HG02938 (cell line): Measurements from ENCODE around the gene HSPG2.
"Not testable (repeated sequence)": the region's sequence is repeated elsewhere in the genome, so short reads cannot be mapped to it uniquely, and the experiment has no call there.

ENCODE experiments used
- ATAC-seq: cut with Tn5 transposase; IDR thresholded peaks from one replicate; pipeline ENCODE4 v1.9.1; 2021; ENCODE audit warnings: mild to moderate bottlenecking, moderate library complexity; ENCODE audit not compliant: unreplicated experiment

Gene HSPG2

DNA sequence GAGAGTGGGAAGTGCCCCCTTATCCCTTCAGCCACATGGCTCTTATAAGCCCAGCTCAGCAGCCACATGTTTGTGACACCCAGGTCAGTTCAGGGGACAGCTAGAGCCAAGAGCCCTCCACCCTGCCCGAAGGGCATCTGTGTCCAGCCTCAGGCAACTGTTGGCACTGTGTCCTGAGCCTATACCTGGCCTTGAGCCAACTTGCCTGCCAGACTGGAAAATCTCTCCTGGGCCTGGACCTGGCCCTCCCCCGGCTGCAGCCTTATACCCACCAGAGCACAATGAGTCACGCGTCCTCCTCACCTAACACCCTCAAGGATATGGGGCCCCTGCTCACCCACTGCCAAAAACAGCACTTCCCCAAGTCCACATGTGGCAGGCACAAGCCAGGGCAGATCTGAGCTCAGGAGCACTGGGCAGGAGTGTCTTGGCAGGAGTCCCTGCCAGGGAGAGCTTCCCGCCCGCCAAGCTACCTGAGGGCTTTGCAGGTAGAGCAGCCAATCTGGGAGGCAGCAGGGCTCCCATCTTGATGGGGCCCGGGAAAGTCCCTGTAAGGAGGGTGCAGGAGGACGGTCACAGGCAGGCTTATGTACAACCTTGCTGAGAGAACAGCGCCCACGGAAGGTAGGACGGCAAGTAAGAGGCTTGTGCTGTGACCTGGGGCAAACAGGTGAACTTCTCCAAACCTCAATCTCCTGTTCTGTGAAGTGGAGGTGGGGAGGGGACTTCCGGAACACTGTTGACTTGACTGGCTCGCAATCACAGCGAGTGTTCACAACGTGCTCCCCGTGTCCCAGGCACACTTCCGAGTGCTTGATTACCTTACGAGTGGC is 19.8 kb upstream of the HSPG2 start:
- ATAC-seq, result no peak

GRCh38 chr1:21955501-21956281 is 18.6 kb upstream of the HSPG2 start:
- ATAC-seq, result no peak

GRCh38 chr1:21955058-21955457 is 17.9 kb upstream of the HSPG2 start:
- no peak for ATAC-seq

DNA sequence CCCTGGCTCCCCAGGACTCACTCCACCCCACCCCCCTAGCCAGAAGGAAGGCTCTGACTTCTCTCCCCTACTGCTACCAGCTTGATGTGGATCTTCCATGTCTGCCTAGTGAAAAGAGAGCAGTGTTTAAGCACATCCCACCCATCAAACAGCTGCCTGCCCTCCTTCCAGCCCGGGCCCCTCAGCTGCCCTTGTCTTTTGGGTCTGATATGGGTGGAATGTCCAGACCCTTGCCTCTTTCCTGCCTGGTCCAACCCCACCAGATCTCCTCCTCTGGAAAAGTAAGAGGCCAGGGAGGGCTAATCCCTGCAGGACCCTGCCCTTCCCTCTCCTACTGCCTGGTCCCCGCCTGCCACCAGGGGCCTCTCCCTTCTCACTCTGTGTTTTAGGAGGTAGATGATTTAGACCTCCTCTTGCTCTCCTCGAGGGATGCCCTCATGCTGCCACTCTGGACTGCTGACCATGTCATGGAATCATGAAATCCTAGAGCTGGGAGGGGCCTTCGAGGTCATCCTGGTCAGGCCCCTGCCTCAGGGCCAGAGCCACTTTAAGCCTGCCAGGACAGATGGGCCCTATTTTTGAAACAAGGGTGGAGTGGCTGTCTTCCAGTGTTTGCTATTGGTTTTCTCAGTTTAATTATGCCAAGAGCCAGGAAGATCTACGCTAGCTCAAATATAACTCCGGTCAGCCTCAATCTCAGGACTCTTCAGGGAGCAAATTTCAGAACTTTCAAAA is 15.8 kb upstream of the HSPG2 start:
- no peak for ATAC-seq

GRCh38 chr1:21951226-21951870 is 14.2 kb upstream of the HSPG2 start:
- ATAC-seq, result no peak

DNA sequence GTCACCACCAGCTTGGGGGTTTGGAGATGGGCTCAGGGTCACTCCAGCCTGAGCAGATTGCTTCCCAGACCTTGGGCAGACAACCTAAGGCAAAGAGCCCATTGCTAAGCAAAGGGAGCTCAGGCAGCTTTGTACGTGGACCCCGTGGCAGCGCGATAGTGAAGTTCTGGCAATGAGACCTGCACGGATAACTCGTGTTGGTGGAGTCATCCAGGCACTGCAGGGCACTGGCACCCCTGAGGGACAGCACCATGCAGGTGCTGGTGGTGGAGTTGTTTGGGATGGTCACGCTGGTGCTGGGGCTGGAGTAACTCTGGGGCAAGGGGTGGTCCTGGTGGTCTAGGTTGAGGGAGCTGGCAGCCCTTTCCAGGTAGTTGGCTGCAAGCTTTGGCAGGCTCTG is 13.6 kb upstream of the HSPG2 start:
- no peak for ATAC-seq

- no peak for ATAC-seq
These were observed 9.9 kb upstream of the HSPG2 start for GRCh38 chr1:21946836-21947587.

- no peak for ATAC-seq
These were observed 7.6 kb upstream of the HSPG2 start for GRCh38 chr1:21944733-21945073.

- ATAC-seq, result not testable (repeated sequence)
These were observed 6.0 kb upstream of the HSPG2 start for GRCh38 chr1:21942959-21943640.

GRCh38 chr1:21942464-21942863 is 5.4 kb upstream of the HSPG2 start:
- ATAC-seq, result no peak

- no peak for ATAC-seq
These were observed 4.3 kb upstream of the HSPG2 start for GRCh38 chr1:21941370-21941769.

- no peak for ATAC-seq
These were observed 3.4 kb upstream of the HSPG2 start for GRCh38 chr1:21940492-21940891.

DNA sequence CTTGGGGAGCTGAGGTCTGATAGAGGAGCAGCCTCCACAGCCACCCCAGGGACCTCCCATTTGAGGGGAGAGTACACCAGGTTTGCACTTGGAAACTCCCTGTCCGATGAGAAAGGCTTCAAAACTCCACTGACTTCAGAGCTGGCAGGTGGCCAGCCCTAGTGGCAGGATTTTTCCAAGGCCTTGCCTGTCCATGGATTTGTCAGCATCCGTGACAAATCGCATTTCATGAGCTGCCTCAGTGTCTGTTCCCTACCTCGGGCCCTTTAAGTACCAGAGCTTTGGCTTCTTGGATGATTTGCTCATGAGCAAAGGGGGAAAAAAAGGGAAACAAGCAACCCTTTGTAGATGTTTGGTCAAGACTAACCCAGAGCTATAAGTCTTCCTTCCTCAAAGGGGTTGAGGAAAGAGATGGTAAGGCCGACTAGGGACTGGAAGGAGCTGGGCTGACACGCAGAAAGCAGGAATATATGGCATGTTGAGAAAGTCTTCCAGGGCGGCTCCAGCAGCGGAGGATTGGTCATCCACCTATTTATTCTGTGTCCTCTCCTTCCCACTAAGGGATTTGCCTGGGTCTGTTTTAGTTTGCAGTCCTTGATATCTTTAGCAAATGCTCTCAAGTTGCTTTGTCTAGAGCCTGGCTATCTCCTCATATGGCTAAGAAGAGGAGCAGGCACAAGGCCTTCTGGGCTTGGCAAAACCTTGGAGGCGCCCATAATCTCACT is 2.7 kb upstream of the HSPG2 start:
- ATAC-seq, result no peak

DNA sequence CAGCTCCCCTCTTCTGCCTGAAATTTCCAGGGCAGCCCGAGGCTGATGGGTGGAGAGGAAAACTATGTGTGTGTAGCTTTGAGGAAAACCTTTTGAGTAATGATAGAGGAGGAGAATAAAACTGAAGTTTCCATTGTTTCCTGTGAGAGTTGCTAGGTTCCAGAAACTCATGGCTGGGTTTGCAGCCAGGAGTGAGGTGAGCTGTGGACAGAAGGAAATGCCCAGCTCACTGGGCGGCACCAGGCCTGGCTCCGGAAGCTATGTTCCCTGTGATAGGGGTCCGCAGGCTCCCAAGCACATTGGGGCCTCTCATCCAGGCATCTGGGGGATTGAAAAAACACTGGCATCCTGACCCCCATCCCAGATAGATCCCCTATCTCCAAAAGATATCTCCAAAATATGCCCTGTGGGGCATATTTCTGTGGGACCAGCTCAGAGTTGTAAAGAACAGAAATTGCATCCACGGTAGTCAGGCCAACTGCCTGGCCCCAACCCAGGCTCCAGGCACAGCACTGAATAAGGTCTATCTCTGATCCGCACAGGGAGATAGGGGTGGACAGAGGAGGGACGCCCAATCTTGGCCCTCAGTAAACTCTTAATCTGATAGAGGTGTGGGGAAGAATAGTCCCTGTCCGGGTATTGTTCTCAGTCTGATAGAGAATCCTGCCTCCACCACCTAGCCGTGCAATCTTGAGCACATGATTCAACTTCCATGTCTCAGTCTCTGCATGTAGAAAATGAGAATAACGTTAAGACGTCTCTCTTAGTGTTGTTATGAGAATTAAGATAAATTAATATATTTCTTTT is 1.8 kb upstream of the HSPG2 start:
- ATAC-seq, result no peak

GRCh38 chr1:21937372-21938121 is 437 bp upstream of the HSPG2 start:
- ATAC-seq, result no peak

DNA sequence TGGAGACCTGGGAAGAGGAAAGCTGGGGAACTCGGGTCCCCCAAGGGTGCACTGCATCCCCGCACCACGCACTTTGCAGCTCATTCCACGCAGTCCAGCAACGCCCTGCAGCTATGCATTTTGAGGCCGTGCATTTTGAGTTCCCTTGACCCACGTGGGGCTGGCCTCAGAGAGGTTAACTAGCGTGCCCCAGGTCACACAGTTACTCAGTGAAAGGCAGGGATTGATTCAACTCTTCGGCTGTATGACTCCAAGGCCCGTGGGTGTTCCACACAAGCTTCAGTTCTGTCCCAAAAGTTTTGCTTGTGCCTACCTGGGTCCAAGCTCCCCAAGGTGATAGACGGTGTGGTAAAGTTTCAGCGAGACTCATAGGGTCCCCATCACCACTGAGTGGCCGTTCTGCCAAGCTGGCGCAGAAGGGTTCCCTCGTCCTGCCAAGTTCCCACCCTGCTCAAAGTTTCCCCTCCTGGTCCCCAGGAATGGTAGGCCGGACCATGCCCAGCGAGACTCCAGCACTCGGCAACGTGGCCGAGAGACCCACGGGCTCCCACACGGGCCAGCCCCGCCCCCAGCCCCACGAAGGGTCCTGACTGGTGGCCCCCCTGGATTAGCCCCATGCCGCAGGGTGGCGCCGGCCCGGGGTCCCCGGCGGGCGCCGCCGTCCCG is 611 bp downstream of the HSPG2 start:
- ATAC-seq, result no peak

GRCh38 chr1:21935891-21936365 is 1.2 kb downstream of the HSPG2 start:
- ATAC-seq, result no peak
